HG03354 (cell line): Measurements from ENCODE around the gene ADAMTSL3.

ENCODE experiments used
- ATAC-seq: cut with Tn5 transposase; IDR thresholded peaks from one replicate; pipeline ENCODE4 v1.9.1; 2021; ENCODE audit warnings: mild to moderate bottlenecking; ENCODE audit not compliant: unreplicated experiment, poor library complexity, severe bottlenecking

ADAMTSL3 gene

GRCh38 chr15:83810110-83810509, 156.2 kb downstream of the ADAMTSL3 start:
- no peak for ATAC-seq

GRCh38 chr15:83813682-83814081, 159.8 kb downstream of the ADAMTSL3 start:
- no peak for ATAC-seq

- ATAC-seq, result no peak
Measured at GRCh38 chr15:83815506-83815905, 161.6 kb downstream of the ADAMTSL3 start.

- no peak for ATAC-seq
Measured at GRCh38 chr15:83816124-83816883, 162.4 kb downstream of the ADAMTSL3 start.

GRCh38 chr15:83818591-83818990, 164.7 kb downstream of the ADAMTSL3 start:
- no peak for ATAC-seq

GRCh38 chr15:83830381-83830780, 176.5 kb downstream of the ADAMTSL3 start:
- ATAC-seq, result no peak

GRCh38 chr15:83833569-83833968, 179.6 kb downstream of the ADAMTSL3 start:
- ATAC-seq, result no peak

GRCh38 chr15:83835479-83835878, 181.6 kb downstream of the ADAMTSL3 start:
- no peak for ATAC-seq

GRCh38 chr15:83837945-83838571, 184.1 kb downstream of the ADAMTSL3 start:
- ATAC-seq, result no peak

GRCh38 chr15:83838763-83839162, 184.8 kb downstream of the ADAMTSL3 start:
- no peak for ATAC-seq

GRCh38 chr15:83842281-83842680, 188.4 kb downstream of the ADAMTSL3 start:
- no peak for ATAC-seq

GRCh38 chr15:83843471-83843871, 189.5 kb downstream of the ADAMTSL3 start:
- no peak for ATAC-seq

- ATAC-seq, result no peak
Measured at GRCh38 chr15:83844742-83845141, 190.8 kb downstream of the ADAMTSL3 start.

- no peak for ATAC-seq
Measured at GRCh38 chr15:83845230-83845629, 191.3 kb downstream of the ADAMTSL3 start.

GRCh38 chr15:83846847-83847246, 192.9 kb downstream of the ADAMTSL3 start:
- ATAC-seq, result no peak

GRCh38 chr15:83848315-83849050, 194.6 kb downstream of the ADAMTSL3 start:
- no peak for ATAC-seq

GRCh38 chr15:83850015-83850414, 196.1 kb downstream of the ADAMTSL3 start:
- no peak for ATAC-seq

- ATAC-seq, result no peak
Measured at GRCh38 chr15:83850501-83851245, 196.8 kb downstream of the ADAMTSL3 start.

- ATAC-seq, result no peak
Measured at GRCh38 chr15:83853232-83853631, 199.3 kb downstream of the ADAMTSL3 start.

- ATAC-seq, result no peak
Measured at GRCh38 chr15:83854321-83854720, 200.4 kb downstream of the ADAMTSL3 start.
